ENCODE data around the gene FUT8.

- TF ChIP-seq POLR2A (IDR thresholded peaks at IDR 0.05), result no peak
- TF ChIP-seq, protein P1, sequence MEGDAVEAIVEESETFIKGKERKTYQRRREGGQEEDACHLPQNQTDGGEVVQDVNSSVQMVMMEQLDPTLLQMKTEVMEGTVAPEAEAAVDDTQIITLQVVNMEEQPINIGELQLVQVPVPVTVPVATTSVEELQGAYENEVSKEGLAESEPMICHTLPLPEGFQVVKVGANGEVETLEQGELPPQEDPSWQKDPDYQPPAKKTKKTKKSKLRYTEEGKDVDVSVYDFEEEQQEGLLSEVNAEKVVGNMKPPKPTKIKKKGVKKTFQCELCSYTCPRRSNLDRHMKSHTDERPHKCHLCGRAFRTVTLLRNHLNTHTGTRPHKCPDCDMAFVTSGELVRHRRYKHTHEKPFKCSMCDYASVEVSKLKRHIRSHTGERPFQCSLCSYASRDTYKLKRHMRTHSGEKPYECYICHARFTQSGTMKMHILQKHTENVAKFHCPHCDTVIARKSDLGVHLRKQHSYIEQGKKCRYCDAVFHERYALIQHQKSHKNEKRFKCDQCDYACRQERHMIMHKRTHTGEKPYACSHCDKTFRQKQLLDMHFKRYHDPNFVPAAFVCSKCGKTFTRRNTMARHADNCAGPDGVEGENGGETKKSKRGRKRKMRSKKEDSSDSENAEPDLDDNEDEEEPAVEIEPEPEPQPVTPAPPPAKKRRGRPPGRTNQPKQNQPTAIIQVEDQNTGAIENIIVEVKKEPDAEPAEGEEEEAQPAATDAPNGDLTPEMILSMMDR (IDR thresholded peaks at IDR 0.05), result no peak
These were observed 192.0 kb downstream of the FUT8 start for GRCh38 chr14:65604535-65604934.
